Measurements from ENCODE around the gene DENND5A.

The DENND5A gene

DNA sequence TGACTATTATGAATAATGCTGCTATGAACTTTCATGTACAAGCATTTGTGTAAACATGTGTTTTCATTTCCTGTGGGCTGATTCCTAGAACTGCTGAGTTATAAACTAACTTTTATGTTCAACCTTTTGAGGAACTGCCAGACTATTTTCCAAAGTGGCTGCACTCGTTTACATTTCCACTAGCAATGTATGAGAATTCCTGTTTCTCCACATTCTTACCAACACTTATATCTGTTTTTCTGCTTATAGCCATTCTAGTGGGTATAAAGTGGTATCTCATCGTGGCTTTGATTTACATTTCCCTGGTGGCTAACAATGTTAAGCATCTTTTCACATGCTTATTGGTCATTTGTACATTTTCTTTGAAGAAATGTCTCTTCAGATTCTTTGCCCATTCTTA is 138.5 kb downstream of the DENND5A start:
- TF ChIP-seq, protein P1, sequence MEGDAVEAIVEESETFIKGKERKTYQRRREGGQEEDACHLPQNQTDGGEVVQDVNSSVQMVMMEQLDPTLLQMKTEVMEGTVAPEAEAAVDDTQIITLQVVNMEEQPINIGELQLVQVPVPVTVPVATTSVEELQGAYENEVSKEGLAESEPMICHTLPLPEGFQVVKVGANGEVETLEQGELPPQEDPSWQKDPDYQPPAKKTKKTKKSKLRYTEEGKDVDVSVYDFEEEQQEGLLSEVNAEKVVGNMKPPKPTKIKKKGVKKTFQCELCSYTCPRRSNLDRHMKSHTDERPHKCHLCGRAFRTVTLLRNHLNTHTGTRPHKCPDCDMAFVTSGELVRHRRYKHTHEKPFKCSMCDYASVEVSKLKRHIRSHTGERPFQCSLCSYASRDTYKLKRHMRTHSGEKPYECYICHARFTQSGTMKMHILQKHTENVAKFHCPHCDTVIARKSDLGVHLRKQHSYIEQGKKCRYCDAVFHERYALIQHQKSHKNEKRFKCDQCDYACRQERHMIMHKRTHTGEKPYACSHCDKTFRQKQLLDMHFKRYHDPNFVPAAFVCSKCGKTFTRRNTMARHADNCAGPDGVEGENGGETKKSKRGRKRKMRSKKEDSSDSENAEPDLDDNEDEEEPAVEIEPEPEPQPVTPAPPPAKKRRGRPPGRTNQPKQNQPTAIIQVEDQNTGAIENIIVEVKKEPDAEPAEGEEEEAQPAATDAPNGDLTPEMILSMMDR (IDR thresholded peaks at IDR 0.05) = no peak

DNA sequence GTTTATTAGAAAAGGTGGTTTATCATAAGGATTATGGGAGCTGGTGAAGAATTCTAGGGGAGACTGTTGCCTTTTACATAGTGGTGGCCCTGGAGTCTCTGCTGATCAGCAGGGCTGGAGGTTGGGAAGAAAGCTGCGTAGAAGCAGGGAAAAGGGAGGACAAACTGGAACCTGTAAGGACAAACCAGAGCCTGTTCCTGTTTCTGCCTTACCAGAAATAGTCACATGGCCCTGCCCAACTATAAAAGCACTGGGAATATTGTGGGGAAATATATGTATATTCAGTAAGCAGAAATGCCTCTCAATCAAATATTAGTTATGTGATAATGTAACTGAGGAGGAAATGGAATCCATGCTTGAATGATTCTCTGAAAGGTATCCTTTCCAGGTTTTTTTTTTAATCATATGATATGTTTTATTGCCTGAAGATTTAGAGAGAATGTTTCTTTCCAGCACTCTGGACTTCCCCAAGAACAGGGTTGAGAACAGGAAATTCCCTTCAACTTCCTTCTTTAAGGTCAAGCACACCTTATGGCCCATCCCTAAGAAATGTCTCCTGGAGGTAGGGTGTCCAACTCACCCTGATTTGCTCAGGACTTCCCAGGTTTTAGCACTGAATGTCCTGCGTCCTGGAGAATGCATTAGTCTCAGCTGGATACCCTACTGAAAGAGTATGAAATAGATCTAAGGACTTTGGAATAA is 139.8 kb downstream of the DENND5A start:
- TF ChIP-seq, protein P1 (IDR thresholded peaks at IDR 0.05) = no peak

DNA sequence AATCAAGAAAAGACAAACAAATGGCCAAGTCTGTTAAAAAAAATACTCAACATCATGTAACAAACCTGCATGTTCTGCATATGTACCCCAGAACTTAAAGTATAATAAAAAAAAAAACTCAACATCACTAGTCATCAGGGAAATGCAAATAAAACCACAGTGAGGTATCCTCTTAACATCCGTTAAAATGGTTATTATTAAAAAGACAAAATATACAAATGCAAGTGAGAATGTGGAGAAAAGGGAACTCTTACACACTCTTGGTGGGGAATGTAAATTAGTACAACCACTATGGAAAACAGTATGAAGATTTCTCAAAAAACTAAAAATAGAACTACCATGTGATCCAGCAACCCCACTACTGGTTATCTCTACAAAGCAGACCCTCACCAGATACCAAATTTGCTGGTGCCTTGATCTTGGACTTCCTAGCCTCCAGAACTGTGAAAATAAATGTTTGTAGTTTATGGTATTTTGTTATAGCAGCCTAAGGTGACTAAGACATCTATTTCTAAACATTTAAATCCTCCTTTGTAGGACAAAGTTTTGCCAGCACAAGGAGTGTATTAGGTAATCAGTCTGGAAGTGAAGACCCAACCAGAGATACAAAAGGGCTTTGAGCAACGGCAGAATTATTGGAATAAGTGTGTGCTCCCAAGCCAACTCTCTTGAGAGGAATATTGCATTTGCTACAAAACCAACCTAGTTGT is 141.4 kb downstream of the DENND5A start:
- TF ChIP-seq, protein P1 (IDR thresholded peaks at IDR 0.05) = no peak

DNA sequence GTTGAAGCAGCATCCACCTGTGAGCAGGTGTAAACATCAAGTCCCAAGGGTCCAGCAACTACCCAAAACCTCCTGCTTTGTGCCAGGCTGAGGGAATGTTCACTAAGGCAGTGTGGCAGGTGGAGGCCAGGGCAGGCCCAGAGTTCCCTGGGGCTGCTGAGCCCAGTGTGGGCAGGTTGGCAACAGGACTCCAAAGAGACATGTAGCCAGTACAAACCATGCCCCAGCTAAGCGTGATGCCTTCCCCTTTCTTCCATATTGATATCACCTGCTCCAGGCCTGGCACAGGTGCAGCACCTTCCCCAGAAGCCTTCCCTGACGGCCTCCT is 143.7 kb downstream of the DENND5A start:
- TF ChIP-seq, protein P1 (IDR thresholded peaks at IDR 0.05) = no peak

DNA sequence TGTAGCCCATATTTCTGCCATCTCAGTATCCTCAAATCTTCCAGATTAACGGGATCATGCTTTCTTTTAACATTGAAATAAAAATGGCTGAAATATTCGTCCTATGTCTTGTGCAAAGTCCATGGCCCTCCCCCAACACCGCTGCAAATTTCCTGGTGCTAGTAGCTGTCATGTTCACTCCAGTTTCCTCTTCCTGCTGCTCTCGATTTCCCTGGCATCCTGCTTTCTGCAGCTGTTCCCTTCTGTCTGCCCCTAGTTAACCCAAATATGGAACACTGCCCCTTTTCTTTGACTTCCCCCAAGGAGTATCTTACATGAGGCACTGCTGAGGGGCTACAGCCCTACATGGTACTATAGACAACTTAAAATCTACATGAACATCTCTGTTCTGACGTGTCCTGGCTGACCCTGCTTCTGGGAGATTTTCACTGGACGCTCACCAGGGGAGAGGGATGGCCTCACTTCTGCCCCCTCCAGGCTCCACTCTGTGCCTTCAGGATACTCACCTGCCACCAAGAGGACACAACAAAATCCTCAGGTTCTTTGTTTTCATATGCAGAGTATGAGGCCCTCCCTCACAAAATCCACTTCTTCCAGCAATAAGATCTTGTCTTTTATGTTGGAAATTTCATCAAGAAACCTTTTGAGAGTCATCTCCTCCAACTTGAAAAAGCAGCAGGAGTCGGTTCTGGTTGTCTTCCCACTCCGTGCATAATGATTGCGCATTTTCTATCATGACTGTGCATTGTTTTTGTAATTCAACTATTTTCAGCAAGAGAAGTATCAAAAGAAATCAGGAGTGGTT is 144.3 kb downstream of the DENND5A start:
- TF ChIP-seq, protein P1 (IDR thresholded peaks at IDR 0.05) = peak; percentile 19; the same call in 1 of the 2 replicates

DNA sequence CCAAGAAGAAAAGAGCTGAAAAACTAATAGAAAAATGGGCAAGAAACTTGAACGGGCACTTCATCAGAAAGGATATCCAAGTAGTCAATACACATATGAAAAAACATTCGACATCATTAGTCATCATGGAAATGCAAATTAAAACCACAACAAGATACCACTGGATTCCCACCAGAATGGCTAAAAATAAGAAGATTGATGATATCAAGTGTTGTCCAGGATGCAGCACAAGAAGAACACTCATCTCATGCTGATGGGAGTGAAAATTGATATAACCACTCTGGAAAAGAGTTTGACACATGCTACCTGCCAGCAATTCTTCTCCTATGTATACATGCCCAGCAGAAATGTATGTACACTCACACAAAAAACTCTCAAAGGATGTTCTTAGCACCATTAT is 146.9 kb downstream of the DENND5A start:
- TF ChIP-seq, protein P1 (IDR thresholded peaks at IDR 0.05) = no peak

DNA sequence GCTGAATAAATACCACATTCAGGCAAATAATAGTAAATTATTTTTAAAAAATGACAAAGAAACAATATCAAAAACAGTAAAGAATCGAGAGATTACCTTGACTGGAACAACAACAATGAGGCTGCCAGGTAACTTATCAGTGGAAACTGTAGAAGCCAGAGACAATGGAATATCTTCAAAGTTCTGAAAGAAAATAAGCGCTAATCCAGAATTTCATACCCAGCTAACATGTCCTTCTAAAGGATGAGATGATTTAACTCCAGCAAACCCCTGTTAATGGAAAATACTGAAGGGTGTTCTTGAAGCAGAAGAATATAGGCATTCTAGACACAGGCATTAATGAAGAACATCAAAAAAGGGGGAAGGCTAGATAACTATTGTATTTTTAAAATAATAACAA is 153.1 kb downstream of the DENND5A start:
- TF ChIP-seq, protein P1 (IDR thresholded peaks at IDR 0.05) = no peak
